ENCODE measurements around the gene ACACB.

ACACB gene

DNA sequence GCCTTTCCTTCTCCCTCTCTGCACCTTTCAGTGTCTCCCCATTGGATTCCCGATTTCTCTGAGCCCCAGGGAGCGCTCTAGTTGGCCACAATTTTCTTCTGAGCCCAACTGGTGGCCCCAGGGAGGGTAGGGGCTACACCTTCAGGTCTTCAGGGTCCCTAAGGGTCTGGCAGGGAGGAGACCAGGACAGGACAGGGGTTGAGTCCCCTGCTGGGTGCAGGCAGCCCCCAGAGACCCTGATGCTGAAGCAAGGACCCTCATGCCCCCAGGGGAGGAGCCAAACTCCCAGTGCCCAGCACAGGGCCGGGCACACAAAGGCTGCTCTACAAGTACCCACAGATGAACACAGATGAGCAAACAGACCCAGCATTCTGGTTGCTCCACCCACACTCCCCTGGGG is 180.0 kb downstream of the ACACB start:
- Histone ChIP-seq H3K36me3 (ENCODE audit: insufficient read depth, low read length) (no peaks in the 10 kb centered on the region), H3K79me2 (ENCODE audit: control insufficient read depth, insufficient read depth, low read length, unreplicated experiment) (no peaks in the 10 kb centered on the region), H3K4me1 (ENCODE audit: control insufficient read depth, insufficient read depth, low read length, unreplicated experiment) (no peaks in the 10 kb centered on the region), H3K27ac (ENCODE audit: low read depth, low read length) (no peak overlapping the region), H2AFZ (ENCODE audit: low read length, unreplicated experiment) (no peak overlapping the region), H3K27me3 (ENCODE audit: insufficient read depth, low read length) (peaks cover 22% of the 10 kb centered on the region), H3K4me3 (ENCODE audit: low read depth, low read length) (no peak overlapping the region)

GRCh38 chr12:109299849-109300248 is 183.5 kb downstream of the ACACB start:
- H2AFZ ChIP-seq (ENCODE audit: low read length, unreplicated experiment), result no peak overlapping the region

GRCh38 chr12:109301643-109302168 is 185.3 kb downstream of the ACACB start:
- H3K27me3 ChIP-seq (ENCODE audit: insufficient read depth, low read length), result peaks cover 56% of the 10 kb centered on the region
- no peaks in the 10 kb centered on the region for H3K4me1 ChIP-seq (ENCODE audit: control insufficient read depth, insufficient read depth, low read length, unreplicated experiment)

More at GRCh38 chr12:109299849-109300248, 183.5 kb downstream of the ACACB start:
- H3K4me3 ChIP-seq (ENCODE audit: low read depth, low read length), result no peak overlapping the region
- H3K79me2 ChIP-seq (ENCODE audit: control insufficient read depth, insufficient read depth, low read length, unreplicated experiment), result no peaks in the 10 kb centered on the region
- peaks cover 49% of the 10 kb centered on the region for H3K27me3 ChIP-seq (ENCODE audit: insufficient read depth, low read length)
- H3K4me1 ChIP-seq (ENCODE audit: control insufficient read depth, insufficient read depth, low read length, unreplicated experiment), result no peaks in the 10 kb centered on the region
- no peak overlapping the region for H3K27ac ChIP-seq (ENCODE audit: low read depth, low read length)
- H3K36me3 ChIP-seq (ENCODE audit: insufficient read depth, low read length), result no peaks in the 10 kb centered on the region

DNA sequence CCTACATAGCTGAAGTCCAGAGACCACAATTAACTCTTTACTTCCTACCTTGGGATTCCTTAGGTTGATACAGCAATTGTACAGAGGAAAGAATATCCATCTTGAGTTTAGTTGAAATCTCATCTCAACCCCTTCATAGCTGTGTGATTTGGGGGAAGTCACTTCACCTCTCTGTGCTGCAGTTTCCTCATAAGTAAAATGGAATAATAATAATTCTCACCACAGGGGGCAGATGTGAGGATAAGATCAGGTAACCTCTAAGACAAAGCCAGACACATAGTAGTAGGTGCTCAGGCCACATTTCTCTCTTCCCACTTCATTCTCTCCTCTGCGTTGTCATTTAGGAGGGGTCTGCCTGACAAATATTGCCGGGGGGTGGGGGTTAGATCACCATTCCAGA is 186.0 kb downstream of the ACACB start:
- peaks cover 57% of the 10 kb centered on the region for H3K27me3 ChIP-seq (ENCODE audit: insufficient read depth, low read length)
- H3K27ac ChIP-seq (ENCODE audit: low read depth, low read length), result no peak overlapping the region
- H3K4me3 ChIP-seq (ENCODE audit: low read depth, low read length), result no peak overlapping the region
- H2AFZ ChIP-seq (ENCODE audit: low read length, unreplicated experiment), result no peak overlapping the region
- H3K36me3 ChIP-seq (ENCODE audit: insufficient read depth, low read length), result no peaks in the 10 kb centered on the region
- H3K79me2 ChIP-seq (ENCODE audit: control insufficient read depth, insufficient read depth, low read length, unreplicated experiment), result no peaks in the 10 kb centered on the region
- H3K4me1 ChIP-seq (ENCODE audit: control insufficient read depth, insufficient read depth, low read length, unreplicated experiment), result no peaks in the 10 kb centered on the region

More at GRCh38 chr12:109301643-109302168, 185.3 kb downstream of the ACACB start:
- Histone ChIP-seq H3K79me2 (ENCODE audit: control insufficient read depth, insufficient read depth, low read length, unreplicated experiment) (no peaks in the 10 kb centered on the region), H3K27ac (ENCODE audit: low read depth, low read length) (no peak overlapping the region), H3K36me3 (ENCODE audit: insufficient read depth, low read length) (no peaks in the 10 kb centered on the region), H3K4me3 (ENCODE audit: low read depth, low read length) (no peak overlapping the region), H2AFZ (ENCODE audit: low read length, unreplicated experiment) (no peak overlapping the region)

- Histone ChIP-seq H3K4me1 (ENCODE audit: control insufficient read depth, insufficient read depth, low read length, unreplicated experiment) (no peaks in the 10 kb centered on the region), H3K36me3 (ENCODE audit: insufficient read depth, low read length) (no peaks in the 10 kb centered on the region), H3K79me2 (ENCODE audit: control insufficient read depth, insufficient read depth, low read length, unreplicated experiment) (no peaks in the 10 kb centered on the region), H3K27ac (ENCODE audit: low read depth, low read length) (no peak overlapping the region), H3K27me3 (ENCODE audit: insufficient read depth, low read length) (peaks cover 57% of the 10 kb centered on the region), H3K4me3 (ENCODE audit: low read depth, low read length) (no peak overlapping the region), H2AFZ (ENCODE audit: low read length, unreplicated experiment) (no peak overlapping the region)
Measured at GRCh38 chr12:109302770-109303169, 186.4 kb downstream of the ACACB start.

DNA sequence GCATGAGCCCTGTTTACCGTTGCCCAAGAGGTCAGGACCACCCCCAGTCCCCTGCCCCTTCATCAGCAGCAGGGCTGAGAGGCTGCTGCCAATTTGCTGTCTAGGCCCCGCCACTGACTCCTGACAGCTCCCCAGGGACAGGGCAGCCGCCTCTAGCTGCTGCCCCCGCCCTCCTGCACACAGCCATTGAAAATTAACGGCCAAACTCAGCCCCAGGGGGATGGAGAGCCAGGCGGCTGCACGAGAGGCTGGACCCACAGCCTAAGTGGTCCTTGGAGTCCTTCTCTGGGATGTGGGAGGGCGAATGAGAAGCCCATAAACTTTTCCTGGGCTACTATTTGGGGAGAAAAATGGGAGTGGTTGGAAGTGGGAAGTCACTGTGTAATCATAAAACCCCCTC is 188.1 kb downstream of the ACACB start:
- H3K36me3 ChIP-seq (ENCODE audit: insufficient read depth, low read length), result no peaks in the 10 kb centered on the region
- peaks cover 73% of the 10 kb centered on the region for H3K27me3 ChIP-seq (ENCODE audit: insufficient read depth, low read length)
- H3K4me3 ChIP-seq (ENCODE audit: low read depth, low read length), result no peak overlapping the region

DNA sequence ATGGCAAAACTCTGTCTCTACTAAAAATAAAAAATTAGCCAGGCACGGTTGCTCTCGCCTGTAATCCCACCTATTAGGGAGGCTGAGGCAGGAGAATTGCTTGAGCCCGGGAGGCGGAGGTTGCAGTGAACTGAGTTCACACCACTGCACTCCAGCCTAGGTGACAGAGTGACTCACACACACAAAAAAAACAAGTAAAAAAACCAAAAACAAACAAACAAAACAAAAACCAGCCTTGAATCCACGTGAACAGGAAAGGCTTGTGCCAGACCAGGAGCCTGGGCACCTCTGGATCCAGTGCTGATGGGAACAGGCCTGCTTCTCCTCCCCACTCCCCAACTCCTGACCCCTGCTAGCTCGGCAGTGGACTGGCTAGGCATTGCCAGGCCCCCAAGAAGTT is 189.2 kb downstream of the ACACB start:
- H3K27me3 ChIP-seq (ENCODE audit: insufficient read depth, low read length), result peaks cover 80% of the 10 kb centered on the region
- no peak overlapping the region for H3K27ac ChIP-seq (ENCODE audit: low read depth, low read length)
- no peaks in the 10 kb centered on the region for H3K79me2 ChIP-seq (ENCODE audit: control insufficient read depth, insufficient read depth, low read length, unreplicated experiment)
- H3K36me3 ChIP-seq (ENCODE audit: insufficient read depth, low read length), result no peaks in the 10 kb centered on the region
- H2AFZ ChIP-seq (ENCODE audit: low read length, unreplicated experiment), result no peak overlapping the region
- peaks cover 3% of the 10 kb centered on the region for H3K4me1 ChIP-seq (ENCODE audit: control insufficient read depth, insufficient read depth, low read length, unreplicated experiment)
- no peak overlapping the region for H3K4me3 ChIP-seq (ENCODE audit: low read depth, low read length)

More for the DNA sequence above, 188.1 kb downstream of the ACACB start:
- Histone ChIP-seq H3K4me1 (ENCODE audit: control insufficient read depth, insufficient read depth, low read length, unreplicated experiment) (peaks cover 3% of the 10 kb centered on the region), H3K27ac (ENCODE audit: low read depth, low read length) (no peak overlapping the region), H3K79me2 (ENCODE audit: control insufficient read depth, insufficient read depth, low read length, unreplicated experiment) (no peaks in the 10 kb centered on the region), H2AFZ (ENCODE audit: low read length, unreplicated experiment) (no peak overlapping the region)

GRCh38 chr12:109307051-109307450 is 190.7 kb downstream of the ACACB start:
- Histone ChIP-seq H3K27ac (ENCODE audit: low read depth, low read length) (no peak overlapping the region), H3K4me3 (ENCODE audit: low read depth, low read length) (no peak overlapping the region), H3K27me3 (ENCODE audit: insufficient read depth, low read length) (peaks cover 90% of the 10 kb centered on the region)

DNA sequence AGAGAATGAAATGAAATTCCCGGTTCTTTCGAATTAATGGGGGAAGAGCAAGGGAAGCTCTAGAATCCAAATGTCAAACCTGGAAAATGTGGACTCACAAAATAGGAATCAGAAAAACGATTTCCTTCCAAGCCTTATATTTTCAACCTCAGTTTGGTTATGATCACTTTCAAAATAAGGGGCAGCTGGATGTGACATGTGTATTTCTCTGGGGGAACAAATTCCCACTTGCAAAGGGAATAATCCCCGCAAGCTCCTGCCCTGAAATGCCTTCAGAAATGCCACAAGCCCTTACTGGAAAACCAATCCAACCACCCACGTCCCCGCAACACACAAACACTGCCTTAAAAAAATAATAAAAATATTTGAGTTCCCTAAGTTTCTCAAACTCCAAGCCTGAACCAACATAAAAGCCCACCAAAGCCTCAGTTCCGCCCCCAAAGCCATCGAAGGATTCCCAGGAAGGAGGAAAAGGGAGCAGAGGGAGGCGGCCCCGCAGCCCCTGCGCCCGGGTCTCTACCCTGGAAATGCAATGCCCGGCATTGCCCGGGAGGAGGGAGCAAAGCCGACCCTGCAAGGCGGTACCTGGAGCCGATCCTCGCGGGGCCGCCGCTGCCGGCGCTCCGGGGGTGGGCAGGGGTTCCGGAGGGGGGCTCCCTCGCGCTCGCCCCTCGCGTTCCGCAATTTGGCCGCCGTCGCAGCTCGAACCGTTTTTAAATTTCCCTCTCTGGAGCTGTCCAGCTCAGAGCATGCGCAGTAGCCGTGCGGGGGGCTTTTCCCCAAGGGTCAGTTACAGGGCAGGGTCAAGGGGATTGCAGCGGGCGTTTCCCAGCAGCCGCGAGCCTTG is 192.4 kb downstream of the ACACB start, which contains the start of gene FOXN4:
TSS of gene FOXN4 (minus strand) at position 751 of the 847 bp plus-strand sequence. CDS start 963 bp downstream, outside the sequence.
- Histone ChIP-seq H3K4me3 (ENCODE audit: low read depth, low read length) (peak within 1 kb of the TSS; percentile 69), H3K36me3 (ENCODE audit: insufficient read depth, low read length) (no peaks in the 10 kb centered on the region), H3K4me1 (ENCODE audit: control insufficient read depth, insufficient read depth, low read length, unreplicated experiment) (peaks cover 3% of the 10 kb centered on the region), H2AFZ (ENCODE audit: low read length, unreplicated experiment) (peak within 1 kb of the TSS; percentile 30), H3K27ac (ENCODE audit: low read depth, low read length) (no peak within 1 kb of the TSS), H3K79me2 (ENCODE audit: control insufficient read depth, insufficient read depth, low read length, unreplicated experiment) (no peaks in the 10 kb centered on the region), H3K27me3 (ENCODE audit: insufficient read depth, low read length) (peaks cover 89% of the 10 kb centered on the region)

More at GRCh38 chr12:109307051-109307450, 190.7 kb downstream of the ACACB start:
- H3K79me2 ChIP-seq (ENCODE audit: control insufficient read depth, insufficient read depth, low read length, unreplicated experiment), result no peaks in the 10 kb centered on the region
- H3K4me1 ChIP-seq (ENCODE audit: control insufficient read depth, insufficient read depth, low read length, unreplicated experiment), result peaks cover 3% of the 10 kb centered on the region
- no peaks in the 10 kb centered on the region for H3K36me3 ChIP-seq (ENCODE audit: insufficient read depth, low read length)
- H2AFZ ChIP-seq (ENCODE audit: low read length, unreplicated experiment), result no peak overlapping the region

GRCh38 chr12:109309381-109310246 is 193.2 kb downstream of the ACACB start:
- no peaks in the 10 kb centered on the region for H3K36me3 ChIP-seq (ENCODE audit: insufficient read depth, low read length)
- H3K4me3 ChIP-seq (ENCODE audit: low read depth, low read length), result peak overlapping the region; percentile 69
- H3K4me1 ChIP-seq (ENCODE audit: control insufficient read depth, insufficient read depth, low read length, unreplicated experiment), result peaks cover 3% of the 10 kb centered on the region
- peaks cover 84% of the 10 kb centered on the region for H3K27me3 ChIP-seq (ENCODE audit: insufficient read depth, low read length)
- H3K79me2 ChIP-seq (ENCODE audit: control insufficient read depth, insufficient read depth, low read length, unreplicated experiment), result no peaks in the 10 kb centered on the region
- no peak overlapping the region for H3K27ac ChIP-seq (ENCODE audit: low read depth, low read length)
- peak overlapping the region; percentile 30 for H2AFZ ChIP-seq (ENCODE audit: low read length, unreplicated experiment)
